Naive thymus-derived CD4-positive, alpha-beta T cell (primary cell): ENCODE results near the gene OSGIN1. TPM values are rescaled to one million over a fixed set of nuclear protein-coding genes. Genes with fewer than 3 reads are reported as not detected.
A peak's percentile ranks its signal among the peaks of the same experiment; 100 is the strongest.

ENCODE experiments used
- ATAC-seq: fragments of 150-1000 bp; cut with Tn5 transposase; 2 replicates; pipeline ENCODE4 v1.10.0; 2021; ENCODE audit warnings: mild to moderate bottlenecking, moderate library complexity
- CTCF ChIA-PET: fragments of 350-600 bp; sonication (Branson Sonifier 250); formaldehyde crosslinking; loops from one replicate; lab custom pipeline; 2021; ENCODE audit warnings: antibody characterized with exemption; lab: Charles Lee
- POLR2A ChIA-PET: fragments of 350-600 bp; sonication (Branson Sonifier 250); formaldehyde crosslinking; loops from one replicate; lab custom pipeline; 2021; ENCODE audit warnings: antibody characterized with exemption, inconsistent platforms; lab: Charles Lee
- DNase-seq, 9 donors: peaks; one replicate each; pipeline versions ENCODE4 v3.0.0 to v3.0.0-alpha.2; 2020 to 2022; ENCODE audit warnings: mixed read lengths in 1 of 9
- H3K27ac ChIP-seq: one replicate; pipeline ENCODE4 v1.7.0; 2013; ENCODE audit warnings: mild to moderate bottlenecking, low read depth, low read length, moderate library complexity
- H3K27me3 ChIP-seq, 2 donors: one replicate each; pipeline ENCODE4 v1.7.0; 2013; ENCODE audit warnings: low read length in 2 of 2, mild to moderate bottlenecking in 2 of 2, moderate library complexity in 2 of 2; ENCODE audit not compliant: control insufficient read depth in 2 of 2, insufficient read depth in 2 of 2
- H3K36me3 ChIP-seq, 3 experiments: 1 replicate in 2 of 3; 2 replicates in 1 of 3; pipeline ENCODE4 v1.7.0; 2013; ENCODE audit warnings: low read length in 3 of 3, mild to moderate bottlenecking in 3 of 3, moderate library complexity in 1 of 3; ENCODE audit not compliant: insufficient read depth in 3 of 3, control insufficient read depth in 2 of 3
- H3K4me1 ChIP-seq, 2 donors: one replicate each; pipeline ENCODE4 v1.7.0; 2013; ENCODE audit warnings: low read length in 2 of 2, mild to moderate bottlenecking in 2 of 2, moderate library complexity in 1 of 2; ENCODE audit not compliant: control insufficient read depth in 2 of 2, insufficient read depth in 2 of 2
- H3K4me3 ChIP-seq: 2 replicates; pipeline ENCODE4 v1.7.0; 2013; ENCODE audit warnings: mild to moderate bottlenecking, low read length
- H3K9me3 ChIP-seq, 3 experiments: 1 replicate in 2 of 3; 2 replicates in 1 of 3; pipeline ENCODE4 v1.7.0; 2013; ENCODE audit warnings: low read length in 3 of 3; ENCODE audit not compliant: control insufficient read depth in 2 of 3
- H3K27ac Mint-ChIP-seq, 9 donors: one replicate each; pipeline ENCODE4 v1.8.0; 2020 to 2022; ENCODE audit warnings: mixed read lengths in 9 of 9, mild to moderate bottlenecking in 8 of 9, moderate library complexity in 5 of 9, inconsistent platforms in 2 of 9
- H3K27me3 Mint-ChIP-seq, 5 donors: one replicate each; pipeline ENCODE4 v1.8.0; 2021 to 2022; ENCODE audit warnings: mixed read lengths in 5 of 5, mild to moderate bottlenecking in 1 of 5
- H3K36me3 Mint-ChIP-seq, 5 donors: one replicate each; pipeline ENCODE4 v1.8.0; 2020 to 2022; ENCODE audit warnings: mixed read lengths in 5 of 5, mild to moderate bottlenecking in 3 of 5, inconsistent platforms in 1 of 5
- H3K4me1 Mint-ChIP-seq, 7 donors: one replicate each; pipeline ENCODE4 v1.8.0; 2020 to 2022; ENCODE audit warnings: mixed read lengths in 7 of 7, mild to moderate bottlenecking in 3 of 7, inconsistent platforms in 1 of 7
- H3K4me3 Mint-ChIP-seq, 10 donors: one replicate each; pipeline ENCODE4 v1.8.0; 2020 to 2022; ENCODE audit warnings: mild to moderate bottlenecking in 10 of 10, mixed read lengths in 10 of 10, moderate library complexity in 6 of 10, inconsistent platforms in 2 of 10
- H3K9me3 Mint-ChIP-seq, 11 donors: one replicate each; pipeline ENCODE4 v1.8.0; 2020 to 2022; ENCODE audit warnings: mixed read lengths in 11 of 11, mild to moderate bottlenecking in 4 of 11, inconsistent platforms in 1 of 11, moderate library complexity in 1 of 11
- intact Hi-C, 2 donors: fragments of 100-400 bp; cut with micrococcal nuclease; formaldehyde crosslinking; loops; one replicate each; pipeline ENCODE4 v1.15.1; 2023
- polyA plus RNA-seq, 2 donors: library from polyadenylated mRNA; unstranded; fragments of 300-500 nt; fragmentation: Illumina TruSeq; gene quantifications; one replicate each; pipeline ENCODE4 v1.2.3, GENCODE V29; 2021
- total RNA-seq, 6 experiments: library from RNA in 5 of 6; stranded (reverse) in 5 of 6; gene quantifications; 1 replicate in 5 of 6; 2 replicates in 1 of 6; pipeline ENCODE4 v1.2.3 and lab custom pipeline; 2021 to 2026

OSGIN1 gene
- total and polyA plus RNA-seq, 7 experiments from 2014 or later = 0.34 to 8.4 (median 1.1) TPM; not detected in 1

DNA sequence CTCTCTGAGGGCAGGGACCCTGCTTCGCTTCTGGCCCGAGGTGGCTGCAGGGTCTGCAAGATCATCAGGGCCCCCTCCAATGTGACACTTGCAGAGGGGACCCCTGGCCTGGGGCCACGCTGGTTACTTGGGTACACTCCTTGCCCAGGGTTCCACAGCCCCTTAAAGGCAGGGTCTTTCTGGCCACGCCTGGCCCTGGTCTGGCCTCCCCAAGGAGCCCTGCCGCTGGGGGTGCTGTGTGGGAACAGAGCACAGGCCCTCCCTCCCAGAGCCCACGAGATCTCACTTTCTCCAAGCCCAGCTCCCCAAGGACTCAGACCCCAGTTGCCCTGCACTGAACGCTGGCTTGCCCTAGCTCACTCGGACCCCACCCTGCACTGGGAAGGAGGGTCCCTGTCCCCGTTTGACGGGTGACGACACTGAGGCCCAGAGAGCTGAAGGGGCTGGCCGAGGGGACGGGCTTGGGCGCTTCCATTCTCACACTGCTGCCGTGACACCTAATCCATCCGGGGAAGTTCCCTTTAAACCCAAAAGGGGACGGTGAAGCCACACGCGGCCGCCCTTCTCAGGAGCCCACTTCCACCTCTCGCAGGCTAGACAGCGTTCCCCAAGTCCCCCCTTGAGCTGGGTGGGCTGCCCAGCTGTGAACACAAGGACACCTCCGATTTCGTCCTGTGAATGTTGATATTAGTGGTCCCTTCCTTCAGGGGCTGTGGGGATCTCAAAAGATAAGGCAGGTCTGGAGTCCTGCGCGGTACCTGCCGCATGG lies 26.9 kb upstream of the OSGIN1 start:
- peak; percentile 5 for ATAC-seq
- H3K4me3 Mint-ChIP-seq = no peak overlapping the region
- peaks cover 0 to 4% (median 3%) of the 10 kb centered on the region in 3 experiments for H3K36me3 ChIP-seq
- no peaks in the 10 kb centered on the region for H3K9me3 ChIP-seq
- intact Hi-C loops = loop anchor here (1.0 kb wide), 2 partner anchors 100 to 249 kb away; no protein-coding TSS in a partner anchor
- CTCF ChIA-PET = interaction anchor here (1.0 to 1.5 kb wide), 3 partner anchors 13 to 250 kb away, joined by 3 to 5 read pairs (median 4); no protein-coding TSS in a partner anchor
- DNase-seq = no peak
- peaks cover 0 to 4% (median 0%) of the 10 kb centered on the region in 5 donors for H3K36me3 Mint-ChIP-seq
- H3K9me3 Mint-ChIP-seq = no peaks in the 10 kb centered on the region
- H3K4me1 ChIP-seq = no peaks in the 10 kb centered on the region
- peak overlapping the region in 1 of 9 donors; percentile 70 for H3K27ac Mint-ChIP-seq
- H3K27me3 ChIP-seq = no peaks in the 10 kb centered on the region
- peaks cover 0 to 6% (median 4%) of the 10 kb centered on the region in 7 donors for H3K4me1 Mint-ChIP-seq
- no peak overlapping the region for H3K27ac ChIP-seq
- POLR2A ChIA-PET = no interaction called here
- H3K4me3 ChIP-seq = no peak overlapping the region
- H3K27me3 Mint-ChIP-seq = no peaks in the 10 kb centered on the region

DNA sequence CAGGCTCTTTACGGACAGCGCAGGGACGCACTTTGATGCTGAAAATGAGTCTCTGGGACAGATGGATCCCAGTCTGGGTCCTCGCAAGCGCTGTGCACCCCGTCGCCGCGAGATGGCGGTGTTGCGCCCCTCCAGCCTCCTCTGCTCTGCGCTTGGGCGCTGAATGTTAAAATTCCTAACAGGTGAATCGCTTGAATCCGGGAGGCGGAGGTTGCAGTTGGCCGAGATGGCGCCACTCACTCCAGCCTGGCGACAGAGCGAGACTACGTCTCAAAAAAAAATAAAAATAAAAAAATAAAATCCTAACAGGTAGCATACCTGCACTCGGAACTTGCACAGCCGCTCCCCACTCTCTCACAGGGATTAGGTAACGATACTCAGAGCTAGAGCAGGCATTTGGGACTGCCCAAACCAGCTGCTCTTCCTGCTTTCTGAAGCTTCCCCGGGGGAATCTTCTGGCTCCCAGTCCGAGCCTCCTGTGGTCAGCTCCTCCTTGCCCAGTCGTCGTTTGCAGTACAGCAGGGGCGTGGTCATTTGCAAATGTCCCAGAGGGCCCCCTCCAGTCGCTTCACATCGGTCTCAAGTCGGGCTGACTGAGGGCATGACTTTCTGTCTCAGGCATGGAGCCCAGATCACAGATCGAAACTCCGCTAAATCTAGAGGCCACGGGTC lies 26.2 kb upstream of the OSGIN1 start:
- Histone ChIP-seq H3K27ac (no peak overlapping the region), H3K27me3 (no peaks in the 10 kb centered on the region), H3K4me3 (no peak overlapping the region), H3K9me3 (no peaks in the 10 kb centered on the region), H3K4me1 (no peaks in the 10 kb centered on the region), H3K36me3 (peaks cover 0 to 4% (median 3%) of the 10 kb centered on the region in 3 experiments)
- no peaks in the 10 kb centered on the region for H3K27me3 Mint-ChIP-seq
- intact Hi-C loops = loop anchor here (1.0 kb wide), 2 partner anchors 101 to 248 kb away; no protein-coding TSS in a partner anchor
- ATAC-seq (peak; percentile 79), DNase-seq (peak in 7 of 9 donors; percentile 25 to 71 (median 49))
- no peaks in the 10 kb centered on the region for H3K36me3 Mint-ChIP-seq
- no peak overlapping the region for H3K27ac Mint-ChIP-seq
- H3K4me1 Mint-ChIP-seq = peaks cover 0 to 5% (median 4%) of the 10 kb centered on the region in 7 donors
- H3K9me3 Mint-ChIP-seq = no peaks in the 10 kb centered on the region
- ChIA-PET POLR2A (no interaction called here), CTCF (interaction anchor here (1.0 to 1.5 kb wide), 3 partner anchors 13 to 26 kb away, joined by 3 to 5 read pairs (median 4); no protein-coding TSS in a partner anchor)
- no peak overlapping the region for H3K4me3 Mint-ChIP-seq

DNA sequence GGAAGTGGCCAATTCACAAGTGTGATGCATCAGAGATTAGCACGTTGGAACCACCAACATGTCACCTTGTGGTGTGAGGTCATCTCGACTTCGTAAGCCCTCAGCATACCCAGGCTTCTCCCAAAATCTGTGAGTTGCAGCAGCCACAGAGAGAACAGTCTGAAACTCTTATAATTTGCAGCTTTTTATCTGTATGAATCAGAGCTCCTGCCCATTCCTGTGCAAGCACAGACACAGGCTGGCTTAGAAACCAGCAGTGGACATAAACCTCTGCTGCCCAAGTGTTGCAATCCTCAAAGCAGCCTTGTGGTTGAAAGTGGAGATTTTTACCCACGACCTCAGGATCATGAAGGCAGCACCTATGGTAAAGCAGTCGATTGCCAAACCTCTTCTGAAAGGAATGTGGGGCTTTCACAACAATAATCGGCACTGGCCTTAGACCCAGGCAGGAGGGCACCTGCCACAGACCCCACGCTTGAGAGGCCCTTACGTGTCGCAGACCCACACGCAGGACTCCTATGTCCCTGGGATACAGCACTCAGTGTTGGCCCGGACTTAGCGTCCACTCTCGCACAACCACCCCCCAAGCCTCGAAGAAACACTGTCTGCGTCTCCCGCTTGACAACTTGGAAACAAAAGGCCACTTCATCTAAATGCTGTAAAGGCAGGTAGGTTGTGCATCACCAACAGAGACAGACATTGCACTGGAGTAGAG lies 24.5 kb upstream of the OSGIN1 start:
- intact Hi-C loops = no loop called here
- Histone ChIP-seq H3K36me3 (peaks cover 0 to 4% (median 0%) of the 10 kb centered on the region in 3 experiments), H3K27me3 (no peaks in the 10 kb centered on the region), H3K4me1 (no peaks in the 10 kb centered on the region), H3K27ac (no peak overlapping the region), H3K4me3 (no peak overlapping the region), H3K9me3 (no peaks in the 10 kb centered on the region)
- DNase-seq (no peak), ATAC-seq (no peak)
- CTCF ChIA-PET = interaction anchor here (0.7 kb wide), 1 partner anchor 578 kb away, joined by 3 read pairs; no protein-coding TSS in a partner anchor
- Mint-ChIP-seq H3K9me3 (no peaks in the 10 kb centered on the region), H3K4me1 (peaks cover 0 to 5% (median 4%) of the 10 kb centered on the region in 7 donors), H3K27me3 (no peaks in the 10 kb centered on the region), H3K4me3 (no peak overlapping the region), H3K27ac (peak overlapping the region in 1 of 9 donors; percentile 74), H3K36me3 (no peaks in the 10 kb centered on the region)
- POLR2A ChIA-PET = no interaction called here

DNA sequence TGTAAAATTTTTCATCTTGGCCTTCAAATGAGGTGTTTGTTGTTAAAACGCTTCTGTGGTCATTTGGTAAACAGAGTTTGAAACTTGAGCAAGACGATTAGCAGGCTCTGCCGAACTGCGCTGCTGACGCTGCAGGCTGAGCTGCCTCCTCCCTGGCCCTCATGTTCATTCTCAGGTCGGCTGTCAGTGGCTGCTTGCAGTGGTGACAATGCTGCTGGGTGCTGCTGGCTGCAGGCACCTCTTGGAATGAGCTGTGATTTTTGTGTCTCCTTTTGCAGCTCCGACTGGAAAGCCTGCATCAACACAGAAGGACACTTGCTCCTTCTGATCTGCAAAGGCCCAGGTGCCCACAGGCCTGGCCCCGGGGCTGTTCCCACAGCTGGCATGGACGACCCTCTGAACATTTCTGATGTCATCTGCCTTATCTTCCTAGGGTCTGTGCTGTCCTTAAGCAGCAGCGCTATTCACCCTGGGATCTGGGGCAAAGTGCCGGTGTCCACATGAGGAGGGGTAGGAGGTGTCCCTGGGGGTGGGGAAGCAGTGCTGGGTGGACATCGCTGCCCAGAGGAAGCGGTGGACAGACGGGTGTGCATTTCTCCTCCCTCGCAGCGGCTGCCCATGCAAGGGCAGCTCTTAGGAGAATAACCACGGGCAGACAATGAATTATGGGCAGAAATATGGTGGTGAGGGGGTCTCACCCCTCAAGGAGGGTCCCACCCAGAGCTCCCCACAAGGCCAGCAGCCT lies 23.1 kb upstream of the OSGIN1 start:
- intact Hi-C loops = no loop called here
- ChIA-PET POLR2A (no interaction called here), CTCF (interaction anchor here (0.8 to 1.0 kb wide), 2 partner anchors 15 to 252 kb away, joined by 3 read pairs; no protein-coding TSS in a partner anchor)
- no peaks in the 10 kb centered on the region for H3K9me3 ChIP-seq
- Mint-ChIP-seq H3K27ac (peak overlapping the region in 1 of 9 donors; percentile 43), H3K4me3 (no peak overlapping the region), H3K9me3 (no peaks in the 10 kb centered on the region), H3K36me3 (peaks cover 0 to 3% (median 0%) of the 10 kb centered on the region in 5 donors), H3K27me3 (no peaks in the 10 kb centered on the region), H3K4me1 (peaks cover 0 to 7% (median 3%) of the 10 kb centered on the region in 7 donors)
- no peaks in the 10 kb centered on the region for H3K27me3 ChIP-seq
- ATAC-seq = no peak
- H3K4me3 ChIP-seq = no peak overlapping the region
- DNase-seq = no peak
- H3K27ac ChIP-seq = no peak overlapping the region
- peaks cover 0 to 4% (median 0%) of the 10 kb centered on the region in 3 experiments for H3K36me3 ChIP-seq
- no peaks in the 10 kb centered on the region for H3K4me1 ChIP-seq

DNA sequence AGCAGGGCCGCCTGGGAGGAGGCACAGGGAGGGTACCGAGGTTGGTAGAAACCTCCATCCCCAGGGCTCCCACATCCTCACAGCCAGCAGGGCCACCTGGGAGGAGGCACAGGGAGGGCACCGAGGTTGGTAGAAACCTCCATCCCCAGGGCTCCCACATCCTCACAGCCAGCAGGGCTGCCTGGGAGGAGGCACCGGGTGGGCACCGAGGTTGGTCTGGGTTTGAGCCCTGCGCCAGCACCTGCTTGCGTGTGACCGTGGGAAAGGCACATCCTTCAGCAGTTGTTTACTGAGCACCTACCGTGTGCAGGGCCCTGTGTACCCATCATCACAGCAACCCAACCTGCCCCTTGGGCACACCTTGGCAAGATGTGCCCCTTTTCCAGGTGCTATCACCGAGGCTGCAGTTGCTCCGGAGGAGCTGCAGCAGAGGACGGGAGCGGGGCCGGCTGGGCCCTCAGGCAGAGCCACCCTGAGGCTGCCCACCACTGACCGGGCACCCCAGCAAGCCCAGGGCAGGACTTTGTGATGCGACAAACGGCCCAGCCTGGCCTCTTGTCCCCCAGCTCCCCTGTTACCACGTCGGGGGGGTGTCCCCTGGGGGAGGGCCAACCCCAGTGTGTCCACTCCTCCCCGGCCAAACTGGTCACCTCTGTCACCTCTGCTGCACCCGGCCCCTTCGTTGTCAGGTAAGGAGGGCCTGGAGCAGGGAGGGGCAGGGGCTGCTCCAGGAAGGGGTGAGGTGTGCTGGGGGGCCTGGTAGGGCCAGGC lies 22.1 kb upstream of the OSGIN1 start:
- ATAC-seq (no peak), DNase-seq (no peak)
- Histone ChIP-seq H3K4me3 (no peak overlapping the region), H3K27ac (no peak overlapping the region), H3K36me3 (peaks cover 0 to 4% (median 0%) of the 10 kb centered on the region in 3 experiments), H3K9me3 (no peaks in the 10 kb centered on the region), H3K4me1 (no peaks in the 10 kb centered on the region), H3K27me3 (no peaks in the 10 kb centered on the region)
- Mint-ChIP-seq H3K4me3 (no peak overlapping the region), H3K36me3 (peaks cover 0 to 4% (median 0%) of the 10 kb centered on the region in 5 donors), H3K9me3 (no peaks in the 10 kb centered on the region), H3K27ac (no peak overlapping the region), H3K4me1 (peaks cover 0 to 9% (median 3%) of the 10 kb centered on the region in 7 donors), H3K27me3 (no peaks in the 10 kb centered on the region)
- POLR2A ChIA-PET = no interaction called here
- intact Hi-C loops = no loop called here
- CTCF ChIA-PET = interaction anchor here (1.0 kb wide), 1 partner anchor 14 kb away, joined by 3 read pairs; no protein-coding TSS in a partner anchor
